ENCODE measurements around the gene LCMT2.
"Not testable (repeated sequence)": the region's sequence is repeated elsewhere in the genome, so short reads cannot be mapped to it uniquely, and the experiment has no call there.

The LCMT2 gene

DNA sequence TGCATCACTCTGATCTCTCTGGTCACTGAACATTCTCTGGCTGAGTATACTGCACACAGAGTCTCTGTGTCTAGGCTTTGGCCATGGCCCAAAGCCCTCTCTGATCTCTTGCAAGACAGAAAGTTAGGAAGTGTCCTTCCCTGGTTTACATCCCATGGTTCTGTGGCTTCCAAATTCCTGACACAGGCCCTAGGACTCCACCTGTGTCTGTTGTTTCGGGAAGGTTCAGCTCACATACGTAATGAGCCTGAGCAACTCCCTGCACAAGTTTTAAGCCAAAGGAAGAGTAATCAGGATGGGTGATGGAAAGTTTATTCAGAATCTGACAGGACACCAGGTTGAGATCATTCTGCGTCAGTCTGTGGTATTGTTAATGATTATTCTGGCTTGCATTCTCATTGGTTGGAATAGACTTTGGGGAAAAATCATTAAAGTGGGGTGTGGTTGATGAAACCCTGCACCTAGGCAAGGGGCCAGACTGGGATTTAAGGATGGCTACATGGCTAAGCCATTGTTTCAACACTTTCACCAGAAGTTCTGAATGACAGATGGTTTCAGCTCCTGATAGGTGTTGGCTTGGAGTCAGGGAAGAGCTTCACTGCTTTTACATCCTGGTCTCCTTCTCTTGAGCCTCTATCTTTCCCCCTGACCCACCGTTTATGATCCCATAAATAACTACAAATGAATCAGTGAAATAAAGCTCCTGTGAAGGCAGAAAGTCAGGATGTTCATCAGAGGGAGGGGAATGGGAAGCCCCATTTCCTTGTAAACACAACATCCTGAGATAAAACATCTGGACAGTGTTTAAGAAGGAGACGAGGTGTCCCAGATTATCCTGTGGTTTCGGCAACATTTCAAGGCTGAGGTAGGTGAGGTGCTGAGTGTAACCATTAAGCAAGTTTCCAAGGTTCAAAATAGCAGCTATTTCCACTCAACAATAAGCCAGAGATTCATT lies 14.1 kb downstream of the LCMT2 start:
- DNase-seq (ENCODE audit: low read depth, low spot score): no peak

DNA sequence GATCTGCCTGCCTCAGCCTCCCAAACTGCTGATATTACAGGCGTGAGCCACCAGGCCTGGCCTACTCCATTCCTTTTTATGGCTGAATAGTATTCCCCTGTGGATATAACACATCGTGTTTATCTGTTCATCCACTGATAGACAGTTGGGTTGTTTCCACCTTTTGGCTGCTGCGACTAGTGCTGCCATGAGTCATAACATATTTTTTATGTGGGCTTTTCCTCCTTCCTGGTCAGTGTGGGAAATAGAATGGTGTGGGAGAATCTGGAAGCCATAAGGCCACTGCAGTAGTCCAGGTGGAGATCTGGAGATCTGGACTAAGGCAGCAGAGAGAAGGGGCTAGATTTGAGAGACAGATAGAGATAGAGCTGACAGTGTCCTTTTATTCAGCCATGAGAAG lies 16.2 kb downstream of the LCMT2 start:
- no peak for DNase-seq (ENCODE audit: low read depth, low spot score)

GRCh38 chr15:43312378-43312777 lies 18.0 kb downstream of the LCMT2 start:
- DNase-seq (ENCODE audit: low read depth, low spot score): no peak

- DNase-seq (ENCODE audit: low read depth, low spot score): no peak
Measured at GRCh38 chr15:43302205-43302817, 28.1 kb downstream of the LCMT2 start, which contains the start of gene TGM7. TSS of gene TGM7 (minus strand) at chr15:43302255.

GRCh38 chr15:43299884-43300283 lies 30.5 kb downstream of the LCMT2 start:
- DNase-seq (ENCODE audit: low read depth, low spot score): no peak

DNA sequence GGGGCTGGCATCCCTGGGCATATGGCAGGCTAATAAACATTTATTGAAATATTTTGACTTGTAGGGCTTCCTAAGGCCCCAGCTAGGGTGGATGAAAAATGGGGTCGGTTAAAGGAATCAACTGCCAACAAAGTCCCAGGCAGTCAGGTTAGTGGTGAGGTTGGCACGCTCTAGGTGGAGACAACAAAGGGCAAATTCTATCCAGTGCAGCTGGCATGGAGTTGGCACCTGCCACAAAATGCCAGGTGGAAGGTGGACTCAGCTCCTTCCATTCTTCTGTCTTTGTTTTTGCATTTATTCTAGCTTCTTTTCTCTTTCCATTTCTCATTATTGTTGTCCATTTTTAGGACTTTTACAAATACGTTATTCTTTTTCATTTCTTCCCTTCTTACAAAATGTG lies 31.0 kb downstream of the LCMT2 start:
- DNase-seq (ENCODE audit: low read depth, low spot score): no peak

DNA sequence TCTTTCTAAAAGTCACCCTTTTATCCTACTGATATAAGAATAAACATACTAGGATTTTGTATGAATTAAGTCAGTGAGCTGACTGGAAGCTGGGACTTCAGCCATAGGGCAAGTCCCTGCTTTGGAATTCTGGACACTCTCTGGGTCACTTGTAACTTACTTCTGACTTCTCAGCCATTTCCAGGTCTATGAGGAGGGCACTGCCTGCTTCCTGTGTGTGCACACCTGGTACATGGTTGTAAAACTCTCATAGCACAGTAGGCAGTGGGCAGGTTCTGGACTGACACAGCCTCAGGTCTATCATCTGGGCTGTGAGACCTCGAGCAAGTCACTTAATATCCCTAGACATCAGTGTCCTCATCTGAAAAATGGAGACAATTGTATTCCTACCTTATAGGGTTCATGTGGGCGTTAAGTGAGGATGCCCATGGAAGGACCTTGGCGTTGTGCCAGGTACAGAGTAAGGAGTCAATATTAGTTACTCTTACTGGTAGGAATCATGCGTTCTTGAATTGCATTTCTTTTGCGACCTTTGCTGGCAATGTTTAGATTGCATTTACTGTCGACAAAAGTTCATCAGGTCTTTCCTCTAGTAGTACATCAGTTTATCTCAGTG lies 36.2 kb downstream of the LCMT2 start:
- no peak for DNase-seq (ENCODE audit: low read depth, low spot score)

DNA sequence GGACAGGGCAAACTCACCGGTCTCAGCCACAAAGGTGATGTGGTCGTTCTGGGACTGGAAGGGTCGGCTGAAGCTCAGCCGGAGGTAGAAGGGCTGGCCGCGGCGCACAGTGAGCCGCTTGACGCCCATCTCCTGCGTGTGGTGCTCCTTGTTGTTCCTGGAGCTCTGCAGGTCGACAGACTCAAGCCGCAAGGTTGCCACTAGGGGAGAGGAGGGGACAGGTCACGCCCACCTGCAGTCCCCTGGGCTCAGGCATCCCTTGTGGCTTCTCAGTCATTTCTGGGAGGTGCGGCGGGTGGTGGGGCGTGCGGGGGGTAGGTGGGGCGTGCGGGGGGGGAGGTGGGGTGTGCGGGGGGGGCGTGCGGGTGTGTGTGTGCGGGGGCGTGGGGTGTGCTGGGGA lies 36.9 kb downstream of the LCMT2 start:
- DNase-seq (ENCODE audit: low read depth, low spot score): no peak

DNA sequence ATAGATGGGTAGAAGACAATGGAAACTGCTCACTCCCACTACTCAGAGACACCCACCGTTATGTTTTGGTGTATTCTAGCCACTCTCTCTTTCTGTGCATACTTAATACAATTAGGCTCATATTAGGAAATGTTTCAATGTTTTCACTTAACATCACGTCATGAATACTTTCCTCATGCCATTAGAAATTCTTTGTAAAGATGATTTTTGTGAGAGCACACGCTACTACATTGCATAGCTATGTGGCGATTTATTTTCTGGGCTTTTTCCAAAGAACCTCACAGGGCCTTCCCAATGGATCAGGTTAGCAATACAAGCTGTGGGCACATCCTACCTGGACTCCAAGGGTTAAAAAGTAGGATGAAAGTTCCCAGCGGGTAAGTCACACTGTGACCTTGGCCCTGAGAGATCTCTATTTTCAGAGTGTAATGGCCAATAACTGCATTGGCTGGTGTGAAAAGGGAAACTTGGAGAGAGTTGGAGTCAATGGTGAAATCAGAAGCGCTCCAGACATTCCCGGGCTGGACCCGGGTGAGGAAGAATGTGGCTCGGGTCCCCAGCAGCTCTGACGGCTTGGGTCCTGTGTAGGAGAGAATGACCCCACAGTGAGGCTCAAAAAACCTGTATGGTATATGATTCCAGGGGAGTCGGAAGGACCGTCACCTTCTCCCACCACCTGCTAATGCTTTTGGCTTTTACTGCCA lies 37.8 kb downstream of the LCMT2 start:
- DNase-seq (ENCODE audit: low read depth, low spot score): no peak

- not testable (repeated sequence) for DNase-seq (ENCODE audit: low read depth, low spot score)
Measured at GRCh38 chr15:43289656-43290055, 40.7 kb downstream of the LCMT2 start.

GRCh38 chr15:43287254-43287653 lies 43.1 kb downstream of the LCMT2 start:
- no peak for DNase-seq (ENCODE audit: low read depth, low spot score)

DNA sequence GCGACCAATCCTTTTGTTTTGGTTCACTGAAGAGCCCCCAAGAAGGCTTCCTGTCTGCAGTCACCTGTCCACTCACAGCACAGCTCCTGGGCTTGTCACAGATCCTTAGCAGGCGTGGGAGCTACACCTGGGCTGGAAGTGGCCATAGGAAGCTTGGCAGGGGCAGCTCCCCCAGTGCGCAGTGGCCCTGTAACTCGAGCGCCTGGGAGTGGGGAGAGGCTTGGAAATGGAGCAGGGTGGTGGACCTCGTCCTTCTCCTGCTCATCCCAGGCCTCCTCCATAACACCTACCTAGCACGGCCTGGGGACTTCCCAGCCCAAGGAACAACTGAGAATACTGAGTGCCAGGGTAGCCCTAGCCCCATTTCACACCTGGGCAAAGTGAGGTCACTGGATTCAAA lies 44.3 kb downstream of the LCMT2 start:
- no peak for DNase-seq (ENCODE audit: low read depth, low spot score)

DNA sequence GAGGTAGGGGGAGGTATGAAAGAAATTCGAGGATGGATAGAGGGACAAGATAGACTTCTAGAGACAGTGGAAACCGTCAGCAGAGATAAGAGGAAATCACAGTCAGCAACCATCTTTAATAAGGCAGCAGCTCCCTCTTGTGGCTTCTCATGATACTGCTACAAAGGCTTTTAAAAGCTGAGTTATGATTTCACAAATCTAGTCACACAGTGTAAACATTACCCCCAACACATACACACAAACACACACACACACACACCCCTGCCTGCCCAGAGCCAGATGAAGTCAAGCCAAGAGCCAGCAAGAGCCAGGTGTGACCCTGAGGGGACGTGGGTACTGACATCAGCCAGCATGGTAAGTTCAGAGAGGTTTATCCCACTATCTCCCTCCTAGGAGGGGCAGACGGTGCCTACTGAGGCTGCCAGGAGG lies 44.8 kb downstream of the LCMT2 start:
- peak; percentile 11 for DNase-seq (ENCODE audit: low read depth, low spot score)

GRCh38 chr15:43283526-43283925 lies 46.8 kb downstream of the LCMT2 start:
- no peak for DNase-seq (ENCODE audit: low read depth, low spot score)

GRCh38 chr15:43281926-43282602 lies 48.3 kb downstream of the LCMT2 start:
- no peak for DNase-seq (ENCODE audit: low read depth, low spot score)

- DNase-seq (ENCODE audit: low read depth, low spot score): no peak
Measured at GRCh38 chr15:43280996-43281395, 49.4 kb downstream of the LCMT2 start.

DNA sequence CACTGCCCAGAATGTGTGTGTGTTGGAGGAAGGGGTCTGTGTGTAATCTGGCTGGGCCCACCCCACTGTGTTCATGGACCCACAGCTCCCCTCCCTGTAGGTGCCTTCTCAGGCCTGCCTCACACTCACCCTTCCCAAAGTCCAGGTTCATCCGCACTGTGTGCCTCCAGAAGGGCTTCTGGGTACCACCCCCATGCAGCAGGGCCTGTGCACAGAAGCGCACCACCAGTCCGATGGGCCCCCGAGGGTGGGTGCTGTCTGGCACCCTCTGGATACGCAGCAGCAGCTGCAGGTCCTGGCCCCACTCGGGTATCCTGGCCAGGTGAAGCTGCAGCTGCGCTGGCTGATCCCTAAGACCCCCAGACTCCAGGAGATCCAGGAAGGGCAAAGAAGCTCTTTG lies 50.9 kb downstream of the LCMT2 start:
- DNase-seq (ENCODE audit: low read depth, low spot score): no peak

GRCh38 chr15:43278869-43279268 lies 51.5 kb downstream of the LCMT2 start:
- DNase-seq (ENCODE audit: low read depth, low spot score): no peak

GRCh38 chr15:43277901-43278300 lies 52.5 kb downstream of the LCMT2 start:
- no peak for DNase-seq (ENCODE audit: low read depth, low spot score)

DNA sequence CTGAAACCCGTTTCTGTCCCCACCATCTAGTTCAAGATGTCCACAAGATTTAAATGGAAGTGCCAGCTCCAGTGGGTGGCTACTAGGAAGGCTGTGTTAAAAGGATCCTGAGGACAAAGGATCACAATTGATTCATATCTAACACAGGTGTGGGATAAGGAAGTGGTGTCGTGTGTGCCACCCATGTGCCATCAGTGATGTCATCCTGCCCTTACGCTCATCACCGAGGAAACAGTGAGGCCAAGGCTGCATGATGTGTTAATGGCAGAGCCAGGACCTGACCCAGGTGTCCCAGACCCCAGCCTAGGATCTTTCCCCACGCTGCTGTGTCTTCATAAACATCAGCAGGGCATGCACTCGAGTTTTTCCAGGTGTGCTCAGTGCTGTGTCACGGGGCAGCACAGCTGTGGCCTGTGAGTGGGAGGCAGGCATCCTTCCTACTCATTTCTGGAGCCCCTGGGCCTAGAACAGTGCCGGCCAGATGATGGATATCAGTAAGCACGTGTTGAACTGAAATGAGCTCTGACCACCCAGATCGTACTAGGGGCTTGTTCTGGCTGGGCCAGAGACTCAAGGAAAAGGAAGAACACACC lies 53.0 kb downstream of the LCMT2 start:
- no peak for DNase-seq (ENCODE audit: low read depth, low spot score)

Measured in brain pericyte (primary cell).